HepG2 (cell line): ENCODE data around the gene MOK. TPM values are rescaled to one million over a fixed set of nuclear protein-coding genes. Genes with fewer than 3 reads are reported as not detected.

Source experiments
- ATF2 ChIP-seq: sonication (generic); formaldehyde crosslinking; IDR thresholded peaks from 2 replicates; pipeline ENCODE4 v1.4.0; 2020; ENCODE audit warnings: missing genetic modification reagents
- BATF2 ChIP-seq: sonication (generic); formaldehyde crosslinking; IDR thresholded peaks from 2 replicates; pipeline ENCODE4 v1.8.0; 2022; ENCODE audit warnings: mild to moderate bottlenecking, missing genetic modification reagents, moderate library complexity
- GTF2F1 ChIP-seq: fragments of 150-350 bp; IDR thresholded peaks from 2 replicates; pipeline ENCODE4 v1.6.1; 2014; ENCODE audit warnings: low read length
- GZF1 ChIP-seq: sonication (generic); formaldehyde crosslinking; IDR thresholded peaks from 2 replicates; pipeline ENCODE4 v1.5.1; 2020; ENCODE audit warnings: mild to moderate bottlenecking, missing genetic modification reagents
- IRF1 ChIP-seq: sonication (generic); formaldehyde crosslinking; IDR thresholded peaks from 2 replicates; pipeline ENCODE4 v1.4.0; 2020; ENCODE audit warnings: low read depth, mild to moderate bottlenecking, missing genetic modification reagents
- KDM3A ChIP-seq: IDR thresholded peaks from 2 replicates; pipeline ENCODE4 v1.6.1; 2018; ENCODE audit warnings: low read depth, missing compliant biosample characterization
- LBX2 ChIP-seq: sonication (generic); formaldehyde crosslinking; IDR thresholded peaks from 2 replicates; pipeline ENCODE4 v1.5.0; 2020; ENCODE audit warnings: missing genetic modification reagents, mild to moderate bottlenecking, borderline replicate concordance
- NFE2L1 ChIP-seq: sonication (generic); formaldehyde crosslinking; IDR thresholded peaks from 2 replicates; pipeline ENCODE4 v1.4.0; 2020; ENCODE audit warnings: missing genetic modification reagents, mild to moderate bottlenecking, borderline replicate concordance
- NKX3-1 ChIP-seq: sonication (generic); formaldehyde crosslinking; IDR thresholded peaks from 2 replicates; pipeline ENCODE4 v1.5.0; 2020; ENCODE audit warnings: missing genetic modification reagents
- NRL ChIP-seq: sonication (generic); formaldehyde crosslinking; IDR thresholded peaks from 2 replicates; pipeline ENCODE4 v1.5.0; 2020; ENCODE audit warnings: missing genetic modification reagents, mild to moderate bottlenecking, moderate library complexity, borderline replicate concordance
- ONECUT2 ChIP-seq: sonication (generic); formaldehyde crosslinking; IDR thresholded peaks from 2 replicates; pipeline ENCODE4 v1.4.0; 2020; ENCODE audit warnings: missing genetic modification reagents
- POLR2A ChIP-seq, 2 experiments: IDR thresholded peaks; 2 replicates each; pipeline ENCODE4 v1.6.1; 2011; ENCODE audit warnings: low read depth in 2 of 2, low read length in 2 of 2, mild to moderate bottlenecking in 1 of 2, moderate library complexity in 1 of 2; ENCODE audit not compliant: insufficient read depth in 1 of 2
- RBM39 ChIP-seq: fragments of 200-400 bp; formaldehyde crosslinking; IDR thresholded peaks from one replicate; pipeline ENCODE4 v1.6.1; 2018; ENCODE audit warnings: antibody characterized with exemption, mild to moderate bottlenecking, low read depth, low read length; ENCODE audit not compliant: poor library complexity, severe bottlenecking
- SALL2 ChIP-seq: sonication (generic); formaldehyde crosslinking; IDR thresholded peaks from 2 replicates; pipeline ENCODE4 v1.8.1; 2023; ENCODE audit warnings: mild to moderate bottlenecking, missing genetic modification reagents, inconsistent platforms
- SATB2 ChIP-seq: sonication (generic); formaldehyde crosslinking; IDR thresholded peaks from 2 replicates; pipeline ENCODE4 v1.5.0; 2020; ENCODE audit warnings: missing genetic modification reagents
- SMYD3 ChIP-seq: sonication (generic); formaldehyde crosslinking; IDR thresholded peaks from 2 replicates; pipeline ENCODE4 v1.8.1; 2023; ENCODE audit warnings: mild to moderate bottlenecking, missing genetic modification reagents
- TEF ChIP-seq: sonication (generic); formaldehyde crosslinking; IDR thresholded peaks from 2 replicates; pipeline ENCODE4 v1.5.0; 2020; ENCODE audit warnings: missing genetic modification reagents
- ZBTB34 ChIP-seq: sonication (generic); formaldehyde crosslinking; IDR thresholded peaks from 2 replicates; pipeline ENCODE4 v1.8.0; 2022; ENCODE audit warnings: mild to moderate bottlenecking, missing genetic modification reagents
- ZFP41 ChIP-seq: sonication (generic); formaldehyde crosslinking; IDR thresholded peaks from 2 replicates; pipeline ENCODE4 v1.4.0; 2020; ENCODE audit warnings: mild to moderate bottlenecking, missing genetic modification reagents, borderline replicate concordance
- ZKSCAN1 ChIP-seq: fragments of 150-350 bp; IDR thresholded peaks from 2 replicates; pipeline ENCODE4 v1.6.1; 2014; ENCODE audit warnings: low read length
- ZNF232 ChIP-seq: sonication (generic); formaldehyde crosslinking; IDR thresholded peaks from 2 replicates; pipeline ENCODE4 v1.4.0; 2020; ENCODE audit warnings: missing genetic modification reagents, borderline replicate concordance
- ZNF451 ChIP-seq: sonication (generic); formaldehyde crosslinking; IDR thresholded peaks from 2 replicates; pipeline ENCODE4 v1.5.0; 2020; ENCODE audit warnings: mild to moderate bottlenecking, missing genetic modification reagents
- ZNF589 ChIP-seq: sonication (generic); formaldehyde crosslinking; conservative IDR thresholded peaks from 2 replicates; pipeline ENCODE4 v1.8.0; 2022; ENCODE audit warnings: mild to moderate bottlenecking, moderate library complexity, missing genetic modification reagents
- ZNF724P ChIP-seq: sonication (generic); formaldehyde crosslinking; IDR thresholded peaks from 2 replicates; pipeline ENCODE4 v1.8.0; 2022; ENCODE audit warnings: missing genetic modification reagents, borderline replicate concordance
- ZNF749 ChIP-seq: sonication (generic); formaldehyde crosslinking; IDR thresholded peaks from 2 replicates; pipeline ENCODE4 v1.8.0; 2022; ENCODE audit warnings: mild to moderate bottlenecking, missing genetic modification reagents, moderate library complexity, borderline replicate concordance
- ZNF780A ChIP-seq: sonication (generic); formaldehyde crosslinking; IDR thresholded peaks from 2 replicates; pipeline ENCODE4 v1.8.0; 2022; ENCODE audit warnings: mild to moderate bottlenecking, missing genetic modification reagents, moderate library complexity
- polyA plus RNA-seq, 8 experiments: library from polyadenylated mRNA; depleted of rRNA in 3 of 8; stranded (reverse) in 7 of 8; unstranded in 1 of 8; fragments of >200 nt; fragmentation: Illumina TruSeq in 4 of 8; extraction: Trizol in 4 of 8; gene quantifications; 2 replicates each; pipeline versions ENCODE4 v1.2.1 to v1.2.3, GENCODE V29; 2011 to 2016; ENCODE audit warnings: low read depth in 4 of 8, missing spikeins in 1 of 8, mixed read lengths in 1 of 8; ENCODE audit not compliant: insufficient read depth in 1 of 8
- total RNA-seq, 5 experiments: library from RNA; depleted of rRNA; stranded (reverse); fragments of >200 nt; fragmentation: Illumina TruSeq; extraction: Trizol; gene quantifications; 2 replicates each; pipeline ENCODE4 v1.2.3, GENCODE V29; 2016; ENCODE audit warnings: low read depth in 1 of 5

MOK gene
- total and polyA plus RNA-seq, 2 of the 13 experiments (the other 11 are each of a cell fraction or from before 2014, with no cell fraction given): 15.3 to 16.9 TPM

GRCh38 chr14:102320033-102320660, 15.2 kb upstream of the MOK start (continued):
- TF ChIP-seq KDM3A (CRISPR knock-in tag) (no peak), ONECUT2 (no peak), GTF2F1 (no peak), NFE2L1 (CRISPR knock-in tag) (no peak), ZFP41 (CRISPR knock-in tag) (0 out of 2 replicates have a peak, but pooled peaks have one; percentile 13), BATF2 (no peak), ZNF589 (no peak), ZBTB34 (CRISPR knock-in tag) (no peak), GZF1 (CRISPR knock-in tag) (0 out of 2 replicates have a peak, but pooled peaks have one; percentile 15), SATB2 (CRISPR knock-in tag) (0 out of 2 replicates have a peak, but pooled peaks have one; percentile 63), POLR2A (IDR thresholded peaks at IDR 0.05; ENCODE audit: insufficient read depth in 1 of 2, low read depth in 2 of 2, low read length in 2 of 2) (no peak; a peak in 1 of 4 replicates), ZNF749 (CRISPR knock-in tag) (no peak), ZNF451 (CRISPR knock-in tag) (0 out of 2 replicates have a peak, but pooled peaks have one; percentile 10), NRL (CRISPR knock-in tag) (no peak), ZNF780A (CRISPR knock-in tag) (no peak), IRF1 (CRISPR knock-in tag) (no peak), ZNF724P (CRISPR knock-in tag) (no peak), NKX3-1 (CRISPR knock-in tag) (no peak), ATF2 (CRISPR knock-in tag) (0 out of 2 replicates have a peak, but pooled peaks have one; percentile 21), RBM39 (no peak), SMYD3 (no peak), SALL2 (CRISPR knock-in tag) (peak; percentile 14; the same call in 1 of the 2 replicates), LBX2 (CRISPR knock-in tag) (no peak), TEF (CRISPR knock-in tag) (no peak), ZNF232 (CRISPR knock-in tag) (0 out of 2 replicates have a peak, but pooled peaks have one; percentile 44), ZKSCAN1 (0 out of 2 replicates have a peak, but pooled peaks have one; percentile 55)
